ENCODE data around the gene PLCB2.

PLCB2 gene

GRCh38 chr15:40325700-40326099 is 18.0 kb upstream of the PLCB2 start:
- no peak for DNase-seq (ENCODE audit: low read depth, low spot score)
- Histone ChIP-seq H3K36me3 (ENCODE audit: insufficient read depth, low read length) (peaks cover 8% of the 10 kb centered on the region), H3K9me3 (ENCODE audit: low read depth, low read length) (no peaks in the 10 kb centered on the region), H3K9ac (ENCODE audit: insufficient read length) (peak overlapping the region; percentile 51), H3K4me3 (peak overlapping the region; percentile 77), H3K27ac (no peak overlapping the region)
- TF ChIP-seq FOXP2 (optimal IDR thresholded peaks at IDR 0.05; ENCODE audit: control extremely low read depth, extremely low read length, insufficient read depth) (no peak), EZH2 (IDR thresholded peaks at IDR 0.05) (no peak), POLR2AphosphoS5 (IDR thresholded peaks at IDR 0.05; ENCODE audit: borderline replicate concordance, low read depth, low read length) (no peak)

- Histone ChIP-seq H3K36me3 (ENCODE audit: insufficient read depth, low read length) (peaks cover 8% of the 10 kb centered on the region), H3K27ac (no peak overlapping the region), H3K9me3 (ENCODE audit: low read depth, low read length) (no peaks in the 10 kb centered on the region), H3K4me3 (peak overlapping the region; percentile 77), H3K9ac (ENCODE audit: insufficient read length) (peak overlapping the region; percentile 51)
- DNase-seq (ENCODE audit: low read depth, low spot score), result no peak
- TF ChIP-seq POLR2AphosphoS5 (IDR thresholded peaks at IDR 0.05; ENCODE audit: borderline replicate concordance, low read depth, low read length) (no peak), FOXP2 (optimal IDR thresholded peaks at IDR 0.05; ENCODE audit: control extremely low read depth, extremely low read length, insufficient read depth) (no peak)
These were observed 17.5 kb upstream of the PLCB2 start for GRCh38 chr15:40325188-40325587.

GRCh38 chr15:40323953-40324937 is 16.5 kb upstream of the PLCB2 start:
- H3K9me3 ChIP-seq (ENCODE audit: low read depth, low read length), result no peaks in the 10 kb centered on the region
- no peak for DNase-seq (ENCODE audit: low read depth, low spot score)
- peak overlapping the region; percentile 51 for H3K9ac ChIP-seq (ENCODE audit: insufficient read length)
- TF ChIP-seq EZH2 (IDR thresholded peaks at IDR 0.05), result no peak
- TF ChIP-seq FOXP2 (optimal IDR thresholded peaks at IDR 0.05; ENCODE audit: control extremely low read depth, extremely low read length, insufficient read depth), result no peak
- no peak for TF ChIP-seq POLR2AphosphoS5 (IDR thresholded peaks at IDR 0.05; ENCODE audit: borderline replicate concordance, low read depth, low read length)
- peak overlapping the region; percentile 77 for H3K4me3 ChIP-seq
- H3K36me3 ChIP-seq (ENCODE audit: insufficient read depth, low read length), result peaks cover 8% of the 10 kb centered on the region
- 0 out of 2 replicates have a peak overlapping the region, but pooled peaks have one; percentile 17 for H3K27ac ChIP-seq

GRCh38 chr15:40323239-40323952 is 15.7 kb upstream of the PLCB2 start, which contains the start of gene INAFM2:
Gene INAFM2 (plus strand): TSS chr15:40323692. CDS start chr15:40324056, 364 bp downstream.
- Histone ChIP-seq H3K27ac (peak within 1 kb of the TSS; percentile 92), H3K4me3 (peak within 1 kb of the TSS; percentile 79), H3K9me3 (ENCODE audit: low read depth, low read length) (no peaks in the 10 kb centered on the region), H3K36me3 (ENCODE audit: insufficient read depth, low read length) (peaks cover 8% of the 10 kb centered on the region), H3K9ac (ENCODE audit: insufficient read length) (peak within 1 kb of the TSS; percentile 51)
- TF ChIP-seq FOXP2 (optimal IDR thresholded peaks at IDR 0.05; ENCODE audit: control extremely low read depth, extremely low read length, insufficient read depth) (peak; percentile 15), EZH2 (IDR thresholded peaks at IDR 0.05) (no peak)
- DNase-seq (ENCODE audit: low read depth, low spot score), result peak; percentile 81

- peak overlapping the region; percentile 79 for H3K4me3 ChIP-seq
- peak overlapping the region; percentile 14 for H3K9ac ChIP-seq (ENCODE audit: insufficient read length)
- H3K36me3 ChIP-seq (ENCODE audit: insufficient read depth, low read length), result peaks cover 8% of the 10 kb centered on the region
- peak; percentile 56 for DNase-seq (ENCODE audit: low read depth, low spot score)
- TF ChIP-seq EZH2 (IDR thresholded peaks at IDR 0.05) (no peak), FOXP2 (optimal IDR thresholded peaks at IDR 0.05; ENCODE audit: control extremely low read depth, extremely low read length, insufficient read depth) (no peak), POLR2AphosphoS5 (IDR thresholded peaks at IDR 0.05; ENCODE audit: borderline replicate concordance, low read depth, low read length) (no peak; the same call in 1 of the 2 replicates)
- H3K9me3 ChIP-seq (ENCODE audit: low read depth, low read length), result no peaks in the 10 kb centered on the region
- peak overlapping the region; percentile 92 for H3K27ac ChIP-seq
These were observed 14.9 kb upstream of the PLCB2 start for GRCh38 chr15:40322531-40323238.

GRCh38 chr15:40320931-40321371 is 13.2 kb upstream of the PLCB2 start:
- TF ChIP-seq EZH2 (IDR thresholded peaks at IDR 0.05) (no peak), FOXP2 (optimal IDR thresholded peaks at IDR 0.05; ENCODE audit: control extremely low read depth, extremely low read length, insufficient read depth) (no peak), POLR2AphosphoS5 (IDR thresholded peaks at IDR 0.05; ENCODE audit: borderline replicate concordance, low read depth, low read length) (no peak)
- Histone ChIP-seq H3K9ac (ENCODE audit: insufficient read length) (peak overlapping the region; percentile 34), H3K36me3 (ENCODE audit: insufficient read depth, low read length) (no peaks in the 10 kb centered on the region), H3K27ac (peak overlapping the region; percentile 81), H3K9me3 (ENCODE audit: low read depth, low read length) (no peaks in the 10 kb centered on the region), H3K4me3 (no peak overlapping the region; the same call in 1 of the 2 replicates)
- peak; percentile 56 for DNase-seq (ENCODE audit: low read depth, low spot score)

- Histone ChIP-seq H3K27ac (no peak overlapping the region), H3K9ac (ENCODE audit: insufficient read length) (peak overlapping the region; percentile 34), H3K4me3 (no peak overlapping the region), H3K9me3 (ENCODE audit: low read depth, low read length) (no peaks in the 10 kb centered on the region), H3K36me3 (ENCODE audit: insufficient read depth, low read length) (no peaks in the 10 kb centered on the region)
- TF ChIP-seq FOXP2 (optimal IDR thresholded peaks at IDR 0.05; ENCODE audit: control extremely low read depth, extremely low read length, insufficient read depth), result no peak
- TF ChIP-seq POLR2AphosphoS5 (IDR thresholded peaks at IDR 0.05; ENCODE audit: borderline replicate concordance, low read depth, low read length), result no peak
- no peak for TF ChIP-seq EZH2 (IDR thresholded peaks at IDR 0.05)
- DNase-seq (ENCODE audit: low read depth, low spot score), result no peak
These were observed 12.7 kb upstream of the PLCB2 start for GRCh38 chr15:40320409-40320808.
